GM15510 (cell line): ENCODE measurements around the gene EBF4.

Experiments
- POLR2A ChIP-seq: IDR thresholded peaks from 3 replicates; pipeline ENCODE4 v1.6.1; 2011; ENCODE audit warnings: borderline replicate concordance; ENCODE audit not compliant: insufficient read length; ENCODE audit errors: extremely low read depth

EBF4 gene

DNA sequence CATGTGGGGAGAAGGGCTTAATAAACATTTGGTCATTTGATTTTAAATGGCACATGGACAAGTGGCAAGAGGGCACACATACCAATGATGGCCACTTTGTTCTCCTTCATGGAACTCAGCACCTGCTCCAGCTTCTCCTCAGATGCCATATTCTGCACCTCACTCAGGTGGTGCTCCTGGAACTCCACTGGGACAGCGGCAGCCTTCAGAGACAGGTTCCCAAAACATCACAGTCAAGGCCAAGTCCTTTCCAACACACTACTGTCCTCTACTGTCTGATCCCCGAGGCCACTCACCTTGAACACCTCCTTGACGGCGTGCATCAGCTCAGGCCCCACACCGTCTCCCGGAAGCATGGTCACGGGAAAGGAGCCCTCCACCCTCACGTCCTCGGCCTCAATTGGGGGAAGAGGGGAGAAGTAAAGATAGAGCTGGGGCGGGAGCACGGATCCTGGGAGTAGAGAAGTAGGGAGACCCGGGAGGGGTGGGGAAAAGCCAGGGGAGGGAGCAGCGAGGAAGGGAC, 29.2 kb upstream of the EBF4 start:
- TF ChIP-seq POLR2A = no peak

DNA sequence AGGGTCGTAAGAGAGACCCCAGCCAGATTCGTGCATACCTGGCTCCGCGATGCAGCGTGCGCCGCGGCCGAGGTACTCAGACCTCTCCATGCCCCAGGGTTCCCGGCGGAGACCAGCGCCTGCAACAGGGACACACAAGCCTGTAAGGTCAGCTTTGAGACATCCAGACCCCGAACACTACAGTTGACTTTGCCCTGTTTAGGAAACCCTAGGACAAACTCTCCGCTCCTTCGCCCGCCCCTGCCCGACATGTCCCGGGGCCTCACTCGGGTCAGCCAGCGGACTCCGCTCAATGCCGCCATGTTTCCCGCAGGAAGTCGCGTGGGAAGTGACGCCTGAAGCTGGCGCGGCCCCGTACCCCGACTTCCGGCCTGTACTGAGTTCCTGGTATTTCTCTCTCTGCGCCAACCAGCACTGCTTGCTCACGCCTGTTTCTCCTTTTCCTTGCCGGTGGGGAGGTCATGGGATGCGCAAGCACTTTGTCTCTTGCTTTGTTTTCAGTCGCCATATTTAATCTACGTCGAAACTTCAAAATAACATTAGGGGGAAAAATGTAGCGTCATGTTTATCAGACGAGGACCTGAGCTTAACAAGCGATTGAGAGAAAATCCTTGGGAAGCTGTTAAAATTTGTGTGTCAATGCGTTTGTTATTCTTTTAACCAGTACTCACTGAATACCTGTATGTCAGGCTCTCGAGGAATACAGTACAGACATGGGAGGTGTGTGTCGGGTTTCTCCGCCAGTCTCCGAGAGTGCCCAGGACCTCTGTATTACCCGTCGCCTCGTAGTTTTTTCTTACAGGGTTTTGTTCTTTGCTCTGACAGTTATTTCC, 28.5 kb upstream of the EBF4 start, which contains the start of gene IDH3B:
TSS of gene IDH3B (minus strand) at position 330 of the 833 bp plus-strand sequence. CDS start at position 302, 28 bp downstream.
- peak; percentile 84 for TF ChIP-seq POLR2A

DNA sequence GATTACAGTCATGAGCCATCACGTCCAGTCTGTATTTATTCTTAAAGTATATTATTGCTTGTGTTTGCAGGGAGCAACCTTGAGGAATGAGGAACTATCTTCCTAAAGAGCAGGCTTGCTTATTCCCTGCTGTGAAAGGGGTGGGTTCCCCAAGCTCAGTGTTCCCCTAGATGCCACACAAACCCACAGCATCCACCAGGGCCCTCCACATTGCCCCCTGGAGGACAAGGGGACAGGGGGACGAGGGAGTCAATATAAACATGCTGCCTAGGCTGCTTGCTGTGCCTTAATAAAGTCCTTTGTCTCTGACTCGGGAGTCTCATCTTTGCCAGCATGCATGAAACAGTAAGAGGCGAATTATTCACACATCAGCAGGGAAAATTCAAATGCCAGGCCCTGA, 20.6 kb upstream of the EBF4 start:
- no peak for TF ChIP-seq POLR2A

GRCh38 chr20:2672446-2672845, 20.1 kb upstream of the EBF4 start:
- TF ChIP-seq POLR2A = no peak

DNA sequence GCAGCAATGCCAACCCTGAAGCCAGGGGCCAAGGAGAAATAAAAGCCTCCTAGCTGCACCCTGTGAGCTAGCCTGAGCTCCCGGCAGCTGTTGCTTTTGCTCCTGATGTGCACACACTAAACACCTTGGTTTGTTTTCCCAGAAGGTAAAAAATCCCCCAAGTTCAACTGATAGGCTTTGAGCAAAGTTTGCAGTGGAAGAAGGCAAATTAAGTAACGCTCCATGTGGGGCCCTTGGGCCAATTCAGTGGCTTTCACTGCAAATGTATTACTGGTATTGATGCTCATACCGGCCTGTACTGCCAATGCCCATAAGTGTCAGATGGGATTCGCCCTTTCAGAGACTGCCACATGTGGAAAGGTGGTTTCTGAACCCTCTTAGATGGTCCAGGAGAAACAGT, 19.1 kb upstream of the EBF4 start:
- no peak for TF ChIP-seq POLR2A

DNA sequence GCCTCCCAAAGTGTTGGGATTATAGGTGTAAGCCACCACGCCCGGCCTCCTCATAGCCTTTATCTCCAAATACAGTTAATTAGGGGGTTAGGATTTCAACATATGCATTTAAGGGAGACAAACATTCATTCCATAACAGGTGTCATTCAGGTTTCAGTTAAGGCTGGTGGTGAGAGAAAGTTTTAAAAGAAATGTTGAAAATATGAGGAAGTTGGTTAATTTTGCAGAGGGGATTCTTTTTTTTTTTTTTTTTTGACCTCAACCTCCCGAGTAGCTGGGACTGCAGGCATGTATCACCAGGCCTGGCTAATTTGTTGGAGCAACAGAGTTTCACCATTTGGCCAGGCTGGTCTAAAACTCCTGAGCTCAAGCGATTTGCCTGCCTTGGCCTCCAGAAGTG, 12.5 kb upstream of the EBF4 start:
- TF ChIP-seq POLR2A = no peak

- TF ChIP-seq POLR2A = no peak
Observed at GRCh38 chr20:2687514-2687913, 5.1 kb upstream of the EBF4 start.

DNA sequence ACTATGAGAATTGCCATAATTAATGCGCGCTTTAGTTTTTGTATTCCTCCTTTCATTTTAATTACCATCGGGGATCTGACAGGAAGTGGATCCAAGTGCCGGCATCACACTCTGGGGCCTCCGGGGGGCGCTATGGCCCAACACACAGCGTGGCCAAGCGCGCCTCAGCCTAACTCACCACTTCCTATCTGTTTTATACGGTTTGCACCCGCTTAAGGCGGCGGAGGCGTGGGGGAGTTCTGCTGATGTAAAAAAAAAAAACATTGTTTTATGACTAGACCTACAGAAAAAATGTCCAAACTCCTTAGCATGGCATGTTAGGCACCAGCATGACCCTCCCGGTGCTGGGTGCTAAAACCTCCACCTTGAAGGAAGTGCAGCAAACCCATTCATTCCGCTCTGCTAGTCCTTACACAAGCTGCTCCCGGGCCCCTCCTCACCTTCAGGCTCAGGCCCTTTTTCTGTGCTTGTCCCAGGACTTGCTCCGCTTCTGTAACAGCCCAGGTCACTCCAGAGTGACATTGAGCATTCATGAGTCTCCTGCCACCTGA, 4.5 kb upstream of the EBF4 start:
- no peak for TF ChIP-seq POLR2A

DNA sequence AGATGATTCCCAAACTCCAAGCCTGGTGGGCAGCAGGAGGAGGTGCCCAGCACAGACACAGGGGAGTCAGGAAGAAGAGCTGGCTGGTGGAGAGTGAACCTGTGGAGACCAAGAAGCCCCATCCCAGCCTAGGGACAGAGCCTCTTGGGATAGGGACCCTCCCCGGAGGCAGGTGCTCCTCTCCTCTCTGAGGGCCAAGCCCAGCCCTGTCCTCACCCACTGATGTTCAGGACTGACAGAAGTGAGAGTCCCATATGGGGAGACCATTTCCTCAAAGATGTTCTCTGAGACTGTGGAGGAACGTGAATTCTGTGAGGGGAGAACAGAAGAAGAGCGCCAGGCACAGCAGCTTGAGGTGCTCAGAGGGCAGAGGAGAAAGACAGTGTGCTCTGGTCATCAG, 2.4 kb upstream of the EBF4 start:
- no peak for TF ChIP-seq POLR2A

- TF ChIP-seq POLR2A = no peak
Observed at GRCh38 chr20:2690718-2691117, 1.9 kb upstream of the EBF4 start.

DNA sequence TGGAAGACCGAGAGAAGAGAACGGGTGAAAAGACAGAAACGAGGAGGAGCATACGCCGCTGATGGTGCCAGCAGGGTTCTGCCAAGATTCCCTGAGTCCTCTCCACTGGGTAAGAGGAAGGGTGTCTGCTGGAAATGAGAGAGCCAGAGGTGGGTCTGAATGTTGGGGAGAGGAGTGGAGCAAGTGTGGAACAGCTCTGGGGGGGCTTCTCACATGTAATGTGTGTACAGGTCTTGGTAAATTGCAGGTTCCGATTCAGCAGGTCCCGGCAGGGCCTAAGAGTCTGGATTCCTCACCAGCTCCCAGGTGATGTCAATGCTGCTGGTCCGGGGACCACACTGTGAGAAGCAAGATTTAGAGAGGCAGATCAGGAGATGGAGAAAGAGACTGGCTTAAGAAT, 1.5 kb upstream of the EBF4 start:
- TF ChIP-seq POLR2A = no peak

DNA sequence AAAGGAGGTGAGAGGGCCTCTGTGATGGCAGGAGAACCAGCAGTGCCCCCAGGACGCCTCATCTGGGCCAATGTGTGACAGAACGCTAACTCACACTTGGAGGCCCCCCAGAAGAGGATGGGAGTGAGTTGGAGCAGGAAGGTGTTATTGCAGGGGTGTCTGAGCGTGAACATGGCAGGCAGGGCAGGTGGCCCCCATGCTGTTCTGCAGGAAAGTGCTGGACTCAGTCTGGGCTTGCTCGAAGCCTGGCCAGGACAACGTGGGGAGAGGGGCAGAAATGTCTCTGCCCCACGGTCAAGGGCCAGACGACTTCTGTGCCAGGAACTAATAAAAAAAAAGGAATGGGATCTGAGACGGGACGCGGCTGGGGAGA, 931 bp upstream of the EBF4 start:
- TF ChIP-seq POLR2A = no peak

GRCh38 chr20:2692886-2693285, 306 bp downstream of the EBF4 start:
- TF ChIP-seq POLR2A = no peak

- no peak for TF ChIP-seq POLR2A
Observed at GRCh38 chr20:2693286-2694007, 867 bp downstream of the EBF4 start.

GRCh38 chr20:2694008-2694471, 1.5 kb downstream of the EBF4 start:
- TF ChIP-seq POLR2A = no peak
